ES-I3 (cell line): ENCODE data around the gene ADD3.

Experiments
- H3K36me3 ChIP-seq: 2 replicates; pipeline ENCODE4 v1.6.1; 2013; ENCODE audit warnings: mild to moderate bottlenecking, low read length, control low read depth, moderate library complexity; ENCODE audit not compliant: insufficient read depth
- H3K4me1 ChIP-seq: 2 replicates; pipeline ENCODE4 v1.6.1; 2013; ENCODE audit warnings: mild to moderate bottlenecking, control low read depth, low read length; ENCODE audit not compliant: insufficient read depth
- H3K9ac ChIP-seq: 2 replicates; pipeline ENCODE4 v1.6.1; 2013; ENCODE audit warnings: low read depth, mild to moderate bottlenecking, low read length, moderate library complexity
- H3K9me3 ChIP-seq: 2 replicates; pipeline ENCODE4 v1.6.1; 2013; ENCODE audit warnings: mild to moderate bottlenecking, low read length, moderate library complexity; ENCODE audit not compliant: control insufficient read depth, insufficient read depth

The ADD3 gene

DNA sequence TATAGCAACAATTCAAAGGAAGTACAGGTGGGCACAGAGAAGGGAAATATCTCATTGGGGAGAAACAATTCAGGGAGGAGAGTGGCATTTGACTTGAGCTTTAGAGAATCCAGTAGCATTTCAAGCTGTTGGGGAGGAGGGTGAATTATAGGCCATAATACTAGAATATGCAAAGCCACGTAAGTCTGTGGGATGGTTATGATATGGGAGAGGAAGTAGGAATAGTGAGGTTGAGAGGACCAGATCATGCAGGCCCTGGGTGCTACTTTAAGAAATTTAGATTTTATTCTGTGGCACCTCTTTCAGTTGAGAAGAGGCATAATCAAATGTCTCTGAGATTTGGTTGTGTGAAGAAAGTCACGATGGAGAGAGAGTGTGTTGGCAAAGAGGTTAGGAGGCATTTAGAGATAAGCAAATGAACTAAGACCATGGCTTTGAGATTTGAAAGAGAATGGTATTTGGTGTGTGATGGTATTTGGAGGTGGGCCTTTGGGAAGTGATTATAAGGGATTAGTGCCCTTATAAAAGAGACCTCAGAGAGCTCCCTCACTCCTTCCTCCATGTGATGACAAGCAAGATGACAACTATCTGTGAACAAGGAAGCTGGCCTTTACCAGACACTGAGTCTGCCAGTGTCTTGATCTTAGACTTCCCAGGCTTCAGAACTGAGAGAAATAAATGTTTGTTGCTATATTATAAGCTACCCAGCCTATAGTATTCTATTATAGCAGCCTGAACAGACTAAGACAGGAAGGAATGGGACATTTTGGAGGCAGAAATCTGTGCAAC, 15.1 kb downstream of the ADD3 start:
- Histone ChIP-seq H3K36me3 (no peaks in the 10 kb centered on the region), H3K4me1 (peaks cover 11% of the 10 kb centered on the region), H3K9me3 (no peaks in the 10 kb centered on the region), H3K9ac (no peak overlapping the region)

GRCh38 chr10:110023785-110024465, 16.1 kb downstream of the ADD3 start:
- H3K36me3 ChIP-seq = no peaks in the 10 kb centered on the region

DNA sequence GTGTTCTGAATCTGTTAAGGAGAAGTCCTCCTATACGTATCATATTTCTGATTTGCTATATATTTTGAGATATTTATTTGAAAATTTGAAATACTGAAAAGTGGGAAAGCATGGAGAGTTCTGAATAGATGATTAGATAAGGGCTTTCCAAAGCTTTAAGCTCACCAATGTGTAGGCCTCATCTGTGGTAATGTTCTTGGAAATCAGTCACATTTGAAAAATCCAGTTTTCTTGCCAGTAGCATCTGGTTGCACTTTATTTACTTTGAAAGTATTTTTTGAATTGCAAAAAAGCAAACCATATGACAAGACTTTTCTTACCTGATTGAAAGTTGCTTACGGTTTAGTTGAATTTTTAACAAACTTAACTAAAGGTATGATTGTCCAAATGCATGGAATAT, 21.7 kb downstream of the ADD3 start:
- Histone ChIP-seq H3K36me3 (no peaks in the 10 kb centered on the region), H3K4me1 (0 out of 2 replicates have a peak, but pooled peaks cover 4% of the 10 kb centered on the region), H3K9me3 (no peaks in the 10 kb centered on the region), H3K9ac (no peak overlapping the region)

More at GRCh38 chr10:110023785-110024465, 16.1 kb downstream of the ADD3 start:
- H3K9me3 ChIP-seq = no peaks in the 10 kb centered on the region
- peaks cover 11% of the 10 kb centered on the region for H3K4me1 ChIP-seq
- no peak overlapping the region for H3K9ac ChIP-seq

- H3K36me3 ChIP-seq = no peaks in the 10 kb centered on the region
Measured at GRCh38 chr10:110032801-110033700, 25.3 kb downstream of the ADD3 start.

DNA sequence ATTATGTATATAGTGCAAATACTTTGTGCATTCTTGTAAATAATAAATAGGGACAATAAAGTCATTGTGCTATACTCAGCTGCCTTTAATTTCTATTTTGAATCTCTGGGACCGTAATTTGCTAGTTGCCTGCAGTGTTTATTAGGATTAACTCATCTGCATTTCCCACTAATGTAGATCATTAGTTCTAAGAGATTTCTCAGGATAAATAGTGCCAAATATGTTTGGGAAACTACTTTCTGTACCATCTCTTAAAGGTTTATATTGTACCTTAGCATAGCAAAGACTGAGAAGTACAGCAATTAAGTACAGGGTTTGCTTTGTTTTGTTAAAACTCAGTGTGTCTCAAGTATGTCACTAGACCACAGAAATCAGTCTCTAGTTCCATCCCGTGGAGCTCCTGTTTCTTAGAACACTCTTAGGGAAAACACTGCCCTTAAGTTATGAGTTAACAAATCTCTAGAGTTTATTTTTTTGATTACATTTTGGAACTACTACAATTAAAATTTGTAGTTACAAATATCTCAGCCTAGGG, 26.0 kb downstream of the ADD3 start:
- Histone ChIP-seq H3K9me3 (no peaks in the 10 kb centered on the region), H3K9ac (no peak overlapping the region), H3K36me3 (no peaks in the 10 kb centered on the region), H3K4me1 (peaks cover 11% of the 10 kb centered on the region; the same call in 1 of the 2 replicates)

More at GRCh38 chr10:110032801-110033700, 25.3 kb downstream of the ADD3 start:
- peaks cover 8% of the 10 kb centered on the region; the same call in 1 of the 2 replicates for H3K4me1 ChIP-seq
- H3K9me3 ChIP-seq = no peaks in the 10 kb centered on the region
- no peak overlapping the region for H3K9ac ChIP-seq

GRCh38 chr10:110034596-110034995, 26.8 kb downstream of the ADD3 start:
- peaks cover 11% of the 10 kb centered on the region; the same call in 1 of the 2 replicates for H3K4me1 ChIP-seq
- no peak overlapping the region for H3K9ac ChIP-seq
- no peaks in the 10 kb centered on the region for H3K36me3 ChIP-seq
- H3K9me3 ChIP-seq = no peaks in the 10 kb centered on the region

DNA sequence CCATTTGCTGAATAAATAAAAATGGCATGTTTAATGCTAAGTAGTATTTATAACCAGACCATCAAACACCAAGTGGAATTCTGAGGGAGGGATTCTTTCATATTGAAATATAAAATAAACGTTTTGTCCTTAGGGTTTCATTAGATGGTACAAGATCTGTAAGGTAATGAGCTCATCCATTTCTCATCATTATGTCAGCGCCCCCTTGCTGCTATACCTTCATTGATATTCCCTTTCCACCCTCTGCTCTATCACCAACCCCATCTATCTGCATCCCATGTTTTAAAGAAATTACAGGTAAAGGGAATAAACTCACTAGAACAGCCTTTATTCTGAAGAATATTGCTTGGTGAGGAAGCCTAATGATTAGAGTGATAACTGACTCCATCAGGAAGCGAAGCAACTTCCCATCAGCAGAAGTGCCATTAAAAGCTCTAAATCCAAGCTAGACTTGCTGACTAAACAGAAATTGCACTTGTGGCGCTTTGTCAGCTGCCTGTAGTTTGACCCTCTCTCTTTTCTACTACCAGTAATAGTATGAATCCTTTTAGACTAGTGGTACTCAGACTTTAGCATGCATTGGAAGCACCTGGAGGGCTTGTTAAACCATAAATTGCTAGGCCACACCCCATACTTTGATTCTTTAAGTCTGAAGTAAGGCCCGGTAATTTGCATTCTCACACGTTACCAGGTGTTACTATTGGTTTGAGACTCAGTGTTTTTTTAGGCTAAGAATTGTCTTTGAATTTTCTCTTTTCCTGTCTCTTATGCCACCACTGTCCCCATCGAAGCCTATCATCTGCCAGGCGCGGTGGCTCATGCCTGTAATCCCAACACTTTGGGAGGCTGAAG, 27.5 kb downstream of the ADD3 start:
- Histone ChIP-seq H3K4me1 (peaks cover 11% of the 10 kb centered on the region; the same call in 1 of the 2 replicates), H3K9me3 (no peaks in the 10 kb centered on the region), H3K36me3 (no peaks in the 10 kb centered on the region), H3K9ac (no peak overlapping the region)

DNA sequence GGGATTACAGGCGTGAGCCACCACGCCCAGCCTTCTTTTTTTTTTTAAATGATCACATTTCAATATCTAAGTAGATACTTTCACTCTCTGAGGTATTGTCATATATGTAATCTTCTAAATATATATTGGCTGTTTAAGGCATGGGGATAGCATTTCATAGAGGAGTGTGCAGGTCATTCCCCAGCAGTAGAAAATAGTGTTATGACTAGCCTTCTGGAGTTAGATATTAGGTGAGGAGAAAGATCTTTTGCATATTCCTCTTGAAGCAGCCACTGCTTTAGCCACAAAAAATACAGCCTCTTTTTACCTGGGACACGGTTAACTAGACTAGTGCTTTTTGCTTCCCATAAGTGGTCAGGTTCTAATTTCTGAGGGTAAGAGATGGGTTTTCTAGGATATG, 28.9 kb downstream of the ADD3 start:
- no peak overlapping the region for H3K9ac ChIP-seq

DNA sequence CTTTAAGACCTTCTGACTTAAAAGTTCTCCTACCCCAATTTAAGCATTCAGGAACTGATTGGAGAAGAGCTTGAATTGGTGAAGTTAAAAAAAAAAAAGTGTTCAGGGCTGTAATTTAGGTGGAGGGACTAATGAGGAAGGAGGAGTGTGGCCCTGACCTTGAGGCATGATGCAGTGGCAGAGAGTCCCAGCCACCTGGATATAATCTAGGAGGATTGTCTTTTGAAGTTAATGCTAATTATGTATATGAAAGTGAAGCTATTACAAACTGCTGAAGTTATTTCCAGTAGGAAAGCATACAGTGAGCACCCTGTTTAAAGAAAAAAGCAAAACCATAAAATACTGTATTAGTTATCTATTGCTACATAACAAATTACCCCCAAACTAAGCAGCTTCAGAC, 31.5 kb downstream of the ADD3 start:
- Histone ChIP-seq H3K9ac (no peak overlapping the region), H3K36me3 (no peaks in the 10 kb centered on the region), H3K9me3 (no peaks in the 10 kb centered on the region), H3K4me1 (peaks cover 13% of the 10 kb centered on the region; the same call in 1 of the 2 replicates)

More for the DNA sequence above, 28.9 kb downstream of the ADD3 start:
- Histone ChIP-seq H3K4me1 (peaks cover 18% of the 10 kb centered on the region; the same call in 1 of the 2 replicates), H3K36me3 (no peaks in the 10 kb centered on the region), H3K9me3 (no peaks in the 10 kb centered on the region)

DNA sequence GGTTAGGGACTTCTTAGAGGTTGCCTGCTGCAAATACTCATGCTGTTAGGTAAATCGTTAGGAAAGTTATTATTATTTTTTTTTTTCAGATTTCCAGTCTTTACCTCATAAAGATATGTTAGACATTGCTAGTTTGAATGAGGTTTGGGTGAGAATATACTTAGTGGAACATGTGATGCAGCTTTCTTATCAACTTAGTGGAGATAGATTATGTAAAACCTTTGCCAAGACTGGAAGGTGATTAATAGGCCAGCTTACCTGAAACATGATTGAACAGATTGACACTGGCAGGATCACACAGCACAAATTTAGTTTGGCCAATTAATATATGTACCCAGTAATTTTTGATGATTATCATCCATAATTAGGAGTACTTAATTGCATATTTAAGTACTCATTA, 32.3 kb downstream of the ADD3 start:
- Histone ChIP-seq H3K9me3 (no peaks in the 10 kb centered on the region), H3K4me1 (peaks cover 13% of the 10 kb centered on the region; the same call in 1 of the 2 replicates), H3K9ac (no peak overlapping the region), H3K36me3 (no peaks in the 10 kb centered on the region)

- Histone ChIP-seq H3K4me1 (peaks cover 13% of the 10 kb centered on the region; the same call in 1 of the 2 replicates), H3K9ac (no peak overlapping the region), H3K9me3 (no peaks in the 10 kb centered on the region), H3K36me3 (no peaks in the 10 kb centered on the region)
Measured at GRCh38 chr10:110040767-110041478, 33.1 kb downstream of the ADD3 start.

- Histone ChIP-seq H3K9me3 (peaks cover 5% of the 10 kb centered on the region; the same call in 1 of the 2 replicates), H3K9ac (no peak overlapping the region), H3K36me3 (no peaks in the 10 kb centered on the region), H3K4me1 (peaks cover 13% of the 10 kb centered on the region; the same call in 1 of the 2 replicates)
Measured at GRCh38 chr10:110041479-110041829, 33.7 kb downstream of the ADD3 start.

DNA sequence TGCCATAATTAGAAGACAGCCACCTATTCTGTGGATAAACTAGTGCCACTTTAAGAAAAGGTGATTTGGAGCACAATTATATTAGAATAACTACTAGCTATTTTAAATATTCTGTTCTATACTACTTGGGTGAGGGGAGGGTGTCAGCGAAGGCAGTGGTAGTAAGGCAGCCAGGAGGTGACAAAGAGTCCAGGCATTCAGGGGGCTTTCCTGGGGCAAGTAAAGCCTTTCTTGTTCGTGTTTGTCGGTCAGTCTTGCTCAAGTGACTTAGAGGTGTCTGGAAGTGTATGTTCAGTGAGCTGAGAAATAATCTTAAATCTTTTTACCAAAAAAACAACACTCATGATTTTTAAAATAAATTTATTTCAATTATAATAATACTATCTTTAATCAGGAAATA, 34.4 kb downstream of the ADD3 start:
- H3K4me1 ChIP-seq = peaks cover 11% of the 10 kb centered on the region; the same call in 1 of the 2 replicates
- peaks cover 11% of the 10 kb centered on the region for H3K9me3 ChIP-seq
- H3K36me3 ChIP-seq = no peaks in the 10 kb centered on the region
- no peak overlapping the region for H3K9ac ChIP-seq
